Colonic mucosa (tissue), 4 donors: ENCODE results near the gene RCE1. TPM values are rescaled to one million over a fixed set of nuclear protein-coding genes. Genes with fewer than 3 reads are reported as not detected.

Source experiments
- DNase-seq: peaks from one replicate; pipeline ENCODE4 v3.0.0-alpha.2; 2020
- H3K27ac ChIP-seq: fragments of 200-600 bp; one replicate; pipeline ENCODE4 v1.8.0; 2021
- H3K27me3 ChIP-seq: fragments of 200-600 bp; one replicate; pipeline ENCODE4 v1.8.0; 2021
- H3K36me3 ChIP-seq: fragments of 200-600 bp; one replicate; pipeline ENCODE4 v1.8.0; 2021
- H3K4me1 ChIP-seq: fragments of 200-600 bp; one replicate; pipeline ENCODE4 v1.8.0; 2021; ENCODE audit warnings: mild to moderate bottlenecking
- H3K4me3 ChIP-seq: fragments of 200-600 bp; one replicate; pipeline ENCODE4 v1.8.0; 2021
- H3K9ac ChIP-seq, 2 donors: one replicate each; pipeline ENCODE4 v1.7.0; 2013; ENCODE audit warnings: control low read depth in 2 of 2, low read depth in 2 of 2, low read length in 2 of 2
- H3K9me3 ChIP-seq: fragments of 200-600 bp; one replicate; pipeline ENCODE4 v1.8.0; 2021
- intact Hi-C: fragments of 100-400 bp; cut with DNase I; formaldehyde crosslinking; loops from one replicate; pipeline ENCODE4 v1.14.1; 2022
- total RNA-seq, 2 donors: library from RNA; stranded (reverse); fragmentation: NEBNext Ultra II Directional in 1 of 2; extraction: Animal tissue kit (Norgen Biotek cat#: 25700) in 1 of 2; gene quantifications; one replicate each; pipeline ENCODE4 v1.2.1, GENCODE V29; 2021
- TF ChIP-seq, protein P1 (sequence below): fragments of 200-600 bp; IDR thresholded peaks from one replicate; pipeline ENCODE4 v1.8.0; 2022; ENCODE audit warnings: antibody characterized with exemption, mild to moderate bottlenecking
- donor health status: healthy.
- donor health status: DM: no; HTN: no; CAD: no.
- donor health status: DM: no; HTN: no; CAD: no.

Gene RCE1
- total RNA-seq, 2 donors from 2014 or later = 27.0 to 35.9 TPM

DNA sequence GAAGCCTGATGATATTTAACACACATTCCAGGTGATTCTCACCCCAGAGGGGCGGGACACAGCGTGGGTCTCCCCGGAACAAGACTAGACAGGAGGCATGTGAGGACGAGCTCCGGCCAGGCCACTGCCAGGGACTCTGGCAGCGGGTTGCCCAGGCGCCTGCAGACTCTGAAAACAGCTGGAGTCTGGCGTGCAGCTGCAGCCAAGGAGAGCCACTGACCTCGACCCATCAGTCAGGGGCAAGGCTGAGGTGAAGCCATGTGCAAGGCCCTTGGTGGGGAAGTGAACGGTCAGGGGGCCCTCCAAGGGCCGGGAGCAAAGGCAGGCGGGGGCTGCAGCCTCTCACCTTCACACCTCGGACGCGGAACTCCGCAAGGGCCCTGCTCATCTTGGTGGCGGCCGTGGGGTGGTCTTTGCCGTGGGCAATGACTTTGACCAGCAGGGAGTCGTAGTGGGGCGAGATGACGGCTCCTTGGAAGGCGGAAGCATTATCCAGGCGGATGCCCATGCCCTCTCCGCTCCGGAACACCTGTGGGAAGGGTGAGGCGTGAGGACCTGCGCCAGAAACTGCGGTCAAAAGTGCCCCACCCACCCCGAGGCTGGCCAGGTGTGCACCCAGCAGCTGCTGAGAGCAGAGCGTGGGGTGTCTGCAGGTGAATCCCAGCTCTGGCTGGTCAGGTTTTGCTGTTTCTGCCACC lies 20.3 kb downstream of the RCE1 start:
- Histone ChIP-seq H3K9ac (peak overlapping the region; percentile 49 to 53), H3K4me3 (no peak overlapping the region), H3K4me1 (peaks cover 5% of the 10 kb centered on the region), H3K27me3 (no peaks in the 10 kb centered on the region), H3K36me3 (no peaks in the 10 kb centered on the region), H3K27ac (peak overlapping the region; percentile 64), H3K9me3 (no peaks in the 10 kb centered on the region)
- intact Hi-C loops = no loop called here
- DNase-seq = peak; percentile 80
- TF ChIP-seq, protein P1, sequence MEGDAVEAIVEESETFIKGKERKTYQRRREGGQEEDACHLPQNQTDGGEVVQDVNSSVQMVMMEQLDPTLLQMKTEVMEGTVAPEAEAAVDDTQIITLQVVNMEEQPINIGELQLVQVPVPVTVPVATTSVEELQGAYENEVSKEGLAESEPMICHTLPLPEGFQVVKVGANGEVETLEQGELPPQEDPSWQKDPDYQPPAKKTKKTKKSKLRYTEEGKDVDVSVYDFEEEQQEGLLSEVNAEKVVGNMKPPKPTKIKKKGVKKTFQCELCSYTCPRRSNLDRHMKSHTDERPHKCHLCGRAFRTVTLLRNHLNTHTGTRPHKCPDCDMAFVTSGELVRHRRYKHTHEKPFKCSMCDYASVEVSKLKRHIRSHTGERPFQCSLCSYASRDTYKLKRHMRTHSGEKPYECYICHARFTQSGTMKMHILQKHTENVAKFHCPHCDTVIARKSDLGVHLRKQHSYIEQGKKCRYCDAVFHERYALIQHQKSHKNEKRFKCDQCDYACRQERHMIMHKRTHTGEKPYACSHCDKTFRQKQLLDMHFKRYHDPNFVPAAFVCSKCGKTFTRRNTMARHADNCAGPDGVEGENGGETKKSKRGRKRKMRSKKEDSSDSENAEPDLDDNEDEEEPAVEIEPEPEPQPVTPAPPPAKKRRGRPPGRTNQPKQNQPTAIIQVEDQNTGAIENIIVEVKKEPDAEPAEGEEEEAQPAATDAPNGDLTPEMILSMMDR = no peak

DNA sequence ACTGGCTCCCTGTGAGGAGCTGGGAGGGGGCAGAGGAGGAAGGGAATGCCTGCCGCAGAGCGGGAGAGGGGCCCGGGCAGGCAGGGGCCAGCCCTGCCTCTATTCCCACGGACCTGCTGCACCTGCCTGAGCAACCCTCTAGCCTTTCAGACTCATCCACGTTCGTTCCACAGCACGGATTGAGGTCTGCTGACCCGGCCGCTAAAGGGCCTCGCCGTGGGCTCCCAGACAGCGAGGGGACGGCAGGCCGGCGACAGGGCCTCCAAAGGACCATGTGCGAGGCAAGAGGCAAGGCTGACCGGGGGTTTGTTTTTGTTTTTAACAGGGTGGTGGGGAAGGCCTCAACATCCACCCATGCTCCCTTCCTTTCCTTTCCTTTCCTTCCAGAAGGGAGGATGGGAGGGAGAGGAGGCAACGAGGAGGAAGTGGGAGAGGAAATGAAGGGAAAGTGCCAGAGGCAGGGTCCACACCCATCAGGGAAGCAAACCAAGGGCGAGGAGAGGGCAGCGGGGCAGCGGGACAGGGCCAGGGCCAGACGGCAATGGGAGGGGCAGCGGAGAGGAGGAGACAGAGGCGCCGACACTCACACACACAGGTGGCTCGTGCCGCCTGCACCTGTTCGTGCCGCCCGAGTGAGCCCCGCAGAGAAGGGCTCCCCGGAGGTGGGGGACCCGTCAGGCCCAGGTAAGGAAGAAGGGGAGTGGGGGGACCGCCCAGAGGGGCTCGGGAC lies 21.1 kb downstream of the RCE1 start:
- Histone ChIP-seq H3K9ac (peak overlapping the region; percentile 49 to 53), H3K9me3 (no peaks in the 10 kb centered on the region), H3K4me1 (peaks cover 5% of the 10 kb centered on the region), H3K4me3 (no peak overlapping the region), H3K27ac (peak overlapping the region; percentile 64), H3K36me3 (no peaks in the 10 kb centered on the region), H3K27me3 (no peaks in the 10 kb centered on the region)
- TF ChIP-seq, protein P1 = no peak
- DNase-seq = peak; percentile 84
- intact Hi-C loops = no loop called here

DNA sequence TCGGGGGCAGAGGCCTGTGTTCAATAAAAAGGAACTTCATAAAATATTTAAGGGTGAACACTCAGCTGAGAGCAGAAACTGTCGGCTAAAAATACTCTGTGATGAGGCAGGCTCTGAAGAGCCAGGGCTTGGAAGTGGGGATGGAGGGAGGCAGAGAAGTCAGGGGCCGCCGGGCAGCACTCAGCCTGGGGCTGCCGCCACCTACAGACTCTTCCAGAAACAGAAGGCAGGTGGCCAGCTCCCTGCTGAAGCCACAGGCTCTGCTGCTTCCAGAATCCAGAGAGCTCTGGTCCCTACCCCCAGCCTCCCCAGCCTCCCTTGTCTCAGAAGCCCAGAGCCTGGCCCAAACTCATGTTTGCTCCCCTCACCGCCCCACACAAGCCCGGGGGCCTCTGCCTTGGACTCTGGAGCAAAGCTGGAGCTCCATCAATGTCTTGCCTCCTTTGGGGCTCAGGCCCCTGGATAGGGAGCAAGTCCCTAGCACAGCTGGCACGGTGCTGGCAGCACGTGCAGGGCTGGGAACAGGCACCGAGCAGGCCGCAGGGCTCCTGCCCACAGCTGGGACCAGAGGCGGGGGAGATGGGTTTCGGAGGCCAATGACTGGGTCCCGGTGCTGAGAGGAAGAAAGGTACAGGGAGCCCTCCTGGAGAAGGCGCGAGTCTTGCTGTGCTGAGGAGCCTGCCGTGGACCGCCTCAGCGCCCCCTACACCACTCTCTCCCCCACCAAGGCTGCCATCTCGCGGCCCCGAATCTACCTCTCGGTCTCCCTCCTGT lies 21.9 kb downstream of the RCE1 start:
- Histone ChIP-seq H3K4me1 (peaks cover 5% of the 10 kb centered on the region), H3K36me3 (no peaks in the 10 kb centered on the region), H3K9ac (peak overlapping the region in 1 of 2 donors; percentile 9), H3K4me3 (no peak overlapping the region), H3K27ac (no peak overlapping the region), H3K9me3 (no peaks in the 10 kb centered on the region), H3K27me3 (no peaks in the 10 kb centered on the region)
- TF ChIP-seq, protein P1 = no peak
- intact Hi-C loops = no loop called here
- no peak for DNase-seq

DNA sequence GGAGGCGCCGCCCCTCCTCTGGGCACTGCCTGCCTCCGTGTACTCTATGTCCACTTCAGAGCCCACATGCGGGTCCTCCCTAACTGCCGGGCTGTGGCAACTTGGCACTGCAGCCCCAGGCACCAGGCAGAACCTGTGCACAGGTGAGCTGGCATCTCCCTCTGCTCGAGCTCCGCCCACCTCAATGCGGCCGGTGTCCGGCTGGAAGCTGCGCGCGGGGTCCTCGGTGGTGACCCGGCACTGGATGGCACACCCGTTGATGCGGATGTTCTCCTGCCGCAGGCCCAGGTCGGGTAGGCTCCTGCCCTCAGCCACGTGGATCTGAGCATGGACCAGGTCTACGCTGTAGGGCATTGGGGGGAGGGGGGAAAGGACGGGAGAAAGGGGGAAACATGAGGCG lies 22.8 kb downstream of the RCE1 start:
- no peak for DNase-seq
- intact Hi-C loops = no loop called here
- H3K36me3 ChIP-seq = no peaks in the 10 kb centered on the region

DNA sequence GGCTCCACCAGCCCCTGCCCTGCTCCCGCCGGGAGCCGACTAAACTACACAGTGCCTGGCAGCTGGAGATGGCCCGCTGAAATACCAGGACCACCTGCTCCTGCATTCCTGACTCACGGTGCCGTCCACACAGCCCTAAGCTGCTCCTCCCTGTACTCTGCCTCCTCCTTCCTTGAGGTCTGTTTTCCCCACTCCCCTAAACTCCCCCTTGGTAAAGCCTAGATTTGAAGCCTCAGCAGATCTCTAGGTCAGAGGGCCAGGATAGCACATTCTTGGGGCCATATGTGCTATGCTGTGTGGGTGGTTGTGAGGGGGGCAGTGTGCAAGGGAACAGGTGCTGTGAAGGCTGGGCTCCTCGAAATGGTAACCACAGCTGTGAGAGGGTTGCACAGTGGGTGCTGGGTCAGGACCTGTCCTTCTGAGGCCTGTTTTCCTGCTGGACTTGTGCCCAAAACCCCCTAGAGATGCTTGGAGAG lies 23.3 kb downstream of the RCE1 start:
- TF ChIP-seq, protein P1 = no peak
- Histone ChIP-seq H3K4me1 (peaks cover 5% of the 10 kb centered on the region), H3K4me3 (no peak overlapping the region), H3K27me3 (no peaks in the 10 kb centered on the region), H3K27ac (no peak overlapping the region), H3K9ac (no peak overlapping the region), H3K36me3 (no peaks in the 10 kb centered on the region), H3K9me3 (no peaks in the 10 kb centered on the region)
- intact Hi-C loops = no loop called here
- DNase-seq = no peak

More for the DNA sequence above, 22.8 kb downstream of the RCE1 start:
- Histone ChIP-seq H3K4me3 (no peak overlapping the region), H3K27ac (no peak overlapping the region), H3K27me3 (no peaks in the 10 kb centered on the region), H3K9me3 (no peaks in the 10 kb centered on the region), H3K9ac (no peak overlapping the region), H3K4me1 (peaks cover 5% of the 10 kb centered on the region)
- TF ChIP-seq, protein P1 = no peak
